GM18868 (cell line): Measurements from ENCODE around the gene PLAGL2.
"Not testable (repeated sequence)": the region's sequence is repeated elsewhere in the genome, so short reads cannot be mapped to it uniquely, and the experiment has no call there.

Experiments
- ATAC-seq: cut with Tn5 transposase; IDR thresholded peaks from one replicate; pipeline ENCODE4 v1.9.1; 2021; ENCODE audit warnings: mild to moderate bottlenecking, moderate library complexity; ENCODE audit not compliant: unreplicated experiment

The PLAGL2 gene

DNA sequence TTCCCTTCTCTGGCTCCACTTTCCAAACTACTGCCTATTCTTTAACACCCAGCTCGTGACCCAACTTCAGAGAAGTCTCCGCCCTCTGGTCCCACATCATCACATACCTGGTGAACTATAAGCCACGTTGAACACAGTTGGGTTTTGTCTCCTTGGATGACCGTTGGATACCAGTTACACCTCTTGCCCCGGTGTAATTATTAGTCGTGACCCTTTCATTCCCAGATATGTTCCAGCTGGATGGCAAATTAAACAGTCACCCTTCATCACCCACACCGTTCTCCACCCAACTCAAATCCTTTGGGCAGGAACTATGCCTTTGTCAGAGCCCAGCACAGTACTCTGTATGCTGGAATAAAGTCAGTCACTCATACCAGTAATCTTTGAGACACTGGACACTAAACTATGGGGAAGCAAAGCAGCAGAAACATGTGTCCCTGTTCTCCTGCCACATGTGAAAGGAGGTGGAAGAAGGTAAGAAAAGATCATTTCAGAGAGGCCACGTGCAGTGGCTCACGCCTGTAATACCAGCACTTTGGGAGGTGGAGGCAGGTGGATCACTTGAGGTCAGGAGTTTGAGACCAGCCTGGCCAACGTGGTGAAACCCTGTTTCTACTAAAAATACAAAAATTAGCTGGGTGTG lies 22.5 kb downstream of the PLAGL2 start:
- ATAC-seq = no peak

DNA sequence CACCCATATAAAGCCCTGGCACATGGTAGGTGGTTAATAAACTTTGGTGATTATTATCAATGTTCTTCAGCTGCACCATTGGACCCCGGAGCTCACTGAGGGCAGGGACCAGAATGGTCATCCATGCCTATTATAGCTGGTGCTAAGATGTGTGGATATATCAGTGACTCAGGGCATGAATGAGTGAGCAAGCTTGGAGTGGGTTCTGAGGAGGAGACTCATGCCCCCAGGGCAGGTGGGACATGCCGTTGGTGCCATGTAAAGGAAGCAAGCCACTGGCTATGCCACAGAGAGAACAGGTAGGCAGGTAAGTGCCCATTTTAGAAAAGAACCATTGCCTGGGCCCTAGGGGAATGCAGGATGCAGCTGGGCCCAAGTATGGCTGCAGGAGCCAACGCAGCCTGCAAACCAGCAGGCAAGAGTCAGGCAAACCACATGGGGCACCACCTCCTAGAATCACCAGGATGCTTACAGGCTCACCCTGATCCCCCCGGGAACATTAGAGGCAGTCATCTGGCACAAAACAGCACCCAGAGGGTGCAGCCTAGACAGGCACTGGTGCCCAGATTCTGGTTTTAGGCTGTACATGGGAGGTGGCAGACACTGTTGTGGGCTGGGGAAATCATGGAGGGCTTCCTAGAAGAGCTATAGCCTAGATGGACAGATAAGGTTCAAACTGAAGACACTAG lies 23.5 kb downstream of the PLAGL2 start:
- no peak for ATAC-seq

DNA sequence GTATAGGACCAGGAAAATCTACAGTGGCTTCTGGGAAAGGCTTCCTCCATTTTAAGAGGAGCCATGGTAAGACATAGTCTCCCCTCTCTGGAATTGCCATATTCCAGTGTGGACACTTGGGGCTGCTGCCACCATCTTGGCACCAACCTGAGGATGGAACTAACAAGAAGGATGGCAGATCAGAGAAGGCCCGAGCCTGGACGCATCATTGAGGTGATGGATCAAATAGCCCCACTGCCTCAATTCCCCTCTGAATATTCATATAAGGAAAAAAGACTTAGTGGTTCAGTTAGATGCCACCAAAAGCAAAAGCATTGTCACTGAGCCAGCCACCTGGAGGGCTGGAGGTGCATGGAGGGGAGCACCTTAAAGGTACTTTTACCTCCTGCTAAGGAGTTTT lies 25.9 kb downstream of the PLAGL2 start:
- ATAC-seq = no peak

DNA sequence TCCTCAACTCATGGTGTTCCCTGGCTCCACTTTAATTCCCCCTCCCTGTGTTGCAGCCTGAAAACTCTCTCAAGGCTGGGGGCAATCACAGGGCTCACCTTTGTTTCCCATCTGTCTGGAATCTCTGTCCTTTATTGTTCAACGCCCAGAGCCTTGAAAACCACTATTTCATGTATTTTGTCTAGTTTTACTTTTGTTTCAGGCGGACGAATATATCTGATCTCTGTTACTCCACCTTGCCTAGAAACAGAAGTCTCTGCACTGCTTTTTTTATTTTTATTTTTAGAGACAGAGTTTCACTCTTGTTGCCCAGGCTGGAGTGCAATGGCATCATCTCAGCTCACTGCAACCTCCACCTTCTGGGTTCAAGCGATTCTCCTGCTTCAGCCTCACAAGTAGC lies 27.6 kb downstream of the PLAGL2 start:
- no peak for ATAC-seq

DNA sequence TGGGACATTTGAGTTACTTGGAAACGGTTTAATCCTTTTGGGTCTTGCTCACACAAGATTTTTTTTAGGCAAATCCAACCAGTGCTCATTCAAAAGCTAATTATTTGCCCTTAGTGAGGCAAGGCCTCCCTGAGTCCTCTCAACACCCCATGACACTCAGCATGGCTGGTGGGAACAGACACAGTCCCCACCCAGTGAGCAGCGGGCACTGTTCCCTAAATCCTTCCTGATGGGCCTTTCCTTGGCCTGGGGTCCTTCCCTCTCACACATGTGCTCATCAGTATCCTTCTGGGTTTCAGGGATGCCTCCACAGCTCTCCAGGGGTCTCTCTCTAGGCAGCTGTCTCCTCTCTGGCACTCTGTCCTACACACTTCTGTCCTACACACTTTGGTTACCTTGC lies 28.0 kb downstream of the PLAGL2 start:
- ATAC-seq = no peak

DNA sequence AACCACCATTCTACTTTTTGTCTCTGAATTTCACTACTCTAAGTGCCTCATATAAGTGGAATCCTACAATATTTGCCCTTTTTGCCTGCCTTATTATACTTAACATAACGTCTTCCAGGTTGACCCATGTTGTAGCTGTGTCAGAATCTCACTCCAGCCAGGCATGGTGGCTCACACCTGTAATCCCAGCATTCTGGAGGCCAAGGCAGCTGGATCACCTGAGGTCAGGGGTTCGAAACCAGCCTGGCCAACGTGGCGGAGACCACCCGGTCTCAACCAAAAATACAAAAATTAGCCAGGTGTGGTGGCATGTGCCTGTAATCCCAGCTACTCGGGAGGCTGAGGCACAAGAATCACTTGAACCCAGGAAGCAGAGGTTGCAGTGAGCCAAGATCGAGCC lies 29.8 kb downstream of the PLAGL2 start:
- not testable (repeated sequence) for ATAC-seq

DNA sequence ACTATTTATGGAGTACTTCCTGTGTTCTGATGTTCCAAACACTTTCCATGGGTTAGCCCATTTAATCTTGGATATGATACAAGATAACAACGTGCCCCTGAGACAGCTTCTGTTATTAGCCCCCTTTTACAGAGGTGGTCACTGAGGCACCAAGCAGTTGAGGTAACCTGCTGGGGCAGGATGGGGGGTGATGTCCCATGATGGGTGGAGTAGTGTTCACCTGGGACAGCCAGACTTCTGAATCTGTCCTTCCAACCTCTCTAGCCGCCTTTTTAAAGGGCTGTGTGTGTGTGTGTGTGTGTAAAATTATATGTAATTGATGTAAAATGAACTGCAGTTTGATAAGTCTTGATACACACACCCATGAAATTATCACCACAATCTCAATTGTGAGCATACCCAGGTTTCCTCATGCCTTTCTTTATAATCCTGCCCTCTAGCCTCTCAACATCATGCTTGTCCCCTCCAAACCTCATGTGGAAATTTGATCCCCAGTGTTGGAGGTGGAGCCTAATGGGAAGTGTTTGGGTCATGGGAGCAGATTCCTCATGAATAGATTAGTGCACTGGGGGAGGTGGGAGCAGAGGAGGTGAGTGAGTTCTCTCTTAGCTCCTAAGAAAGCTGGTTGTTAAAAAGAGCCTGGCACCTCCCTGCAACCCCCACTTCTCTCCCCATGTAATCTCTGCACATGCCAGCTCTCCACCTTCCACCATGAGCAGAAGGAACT lies 39.2 kb downstream of the PLAGL2 start:
- no peak for ATAC-seq

DNA sequence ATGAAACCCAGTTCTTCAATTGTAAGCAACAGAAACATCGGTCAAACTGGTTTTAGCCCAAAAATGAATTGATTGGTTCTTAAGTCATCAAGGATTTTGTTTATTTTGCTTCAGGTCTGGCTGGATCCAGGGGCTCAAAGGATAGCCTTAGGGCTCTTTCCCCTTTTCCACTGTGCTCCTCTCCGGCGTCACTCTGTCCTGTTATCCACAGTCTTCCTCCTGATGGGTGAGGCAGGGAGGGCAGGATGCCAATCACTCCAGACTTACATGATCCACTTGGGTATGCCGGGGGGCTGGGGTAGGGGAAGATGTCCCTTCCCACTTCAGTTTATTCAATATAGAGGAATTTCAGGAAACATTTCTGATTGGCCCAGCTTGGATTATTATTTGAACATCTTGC lies 40.0 kb downstream of the PLAGL2 start:
- ATAC-seq = no peak

DNA sequence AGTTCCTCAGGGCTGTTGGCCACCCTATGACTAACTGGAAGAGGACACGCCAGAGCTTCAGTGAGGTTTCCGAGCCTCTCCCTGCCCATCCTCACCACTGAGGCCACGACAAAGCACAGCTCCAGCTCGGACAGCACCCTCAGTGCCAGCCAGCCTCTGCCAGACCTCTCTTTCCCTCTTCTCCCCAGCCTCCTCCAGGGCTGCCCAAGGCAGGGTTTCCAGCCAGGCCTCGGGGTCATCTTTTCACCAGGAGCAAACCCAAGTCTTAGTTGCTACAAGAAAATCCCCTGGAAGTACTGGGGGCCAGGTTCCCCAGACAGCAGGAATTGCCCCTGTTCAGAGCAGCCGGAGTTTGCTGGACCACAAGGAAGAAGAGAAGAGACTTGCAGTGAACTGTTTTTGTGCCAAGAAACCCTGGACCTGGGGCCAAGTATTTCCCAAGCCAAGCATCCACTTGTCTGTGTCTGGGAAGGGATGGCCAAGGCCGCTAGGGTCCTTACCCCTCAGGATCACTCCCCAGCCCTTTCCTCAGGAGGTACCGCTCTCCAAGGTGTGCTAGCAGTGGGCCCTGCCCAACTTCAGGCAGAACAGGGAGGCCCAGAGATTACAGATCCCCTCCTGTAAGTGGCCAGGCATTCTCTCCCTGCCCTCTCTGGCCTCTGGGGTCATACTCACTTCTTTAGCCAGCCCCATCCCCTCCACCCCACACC lies 41.6 kb downstream of the PLAGL2 start:
- ATAC-seq = no peak

DNA sequence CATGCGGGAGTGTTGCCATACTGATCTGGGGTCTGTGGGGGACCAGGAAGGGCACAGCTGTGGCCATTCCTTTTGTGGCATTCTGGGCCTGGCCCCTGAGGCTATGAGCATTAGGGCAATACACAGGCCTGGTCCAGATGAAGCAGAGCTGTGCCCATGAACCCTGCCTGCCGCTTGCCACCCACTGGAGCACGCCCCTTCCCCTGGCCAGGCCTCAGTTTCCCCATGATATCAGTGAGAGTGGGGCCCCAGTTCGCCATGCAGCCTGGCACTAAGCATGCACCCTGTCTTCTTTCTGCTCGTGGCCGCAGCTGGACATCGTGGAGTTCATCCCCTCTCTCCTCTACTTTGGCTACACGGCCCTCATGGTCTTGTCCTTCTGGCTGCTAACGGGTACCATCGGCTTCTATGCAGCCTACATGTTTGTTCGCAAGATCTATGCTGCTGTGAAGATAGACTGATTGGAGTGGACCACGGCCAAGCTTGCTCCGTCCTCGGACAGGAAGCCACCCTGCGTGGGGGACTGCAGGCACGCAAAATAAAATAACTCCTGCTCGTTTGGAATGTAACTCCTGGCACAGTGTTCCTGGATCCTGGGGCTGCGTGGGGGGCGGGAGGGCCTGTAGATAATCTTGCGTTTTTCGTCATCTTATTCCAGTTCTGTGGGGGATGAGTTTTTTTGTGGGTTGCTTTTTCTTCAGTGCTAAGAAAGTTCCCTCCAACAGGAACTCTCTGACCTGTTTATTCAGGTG lies 42.4 kb downstream of the PLAGL2 start:
- ATAC-seq = no peak

DNA sequence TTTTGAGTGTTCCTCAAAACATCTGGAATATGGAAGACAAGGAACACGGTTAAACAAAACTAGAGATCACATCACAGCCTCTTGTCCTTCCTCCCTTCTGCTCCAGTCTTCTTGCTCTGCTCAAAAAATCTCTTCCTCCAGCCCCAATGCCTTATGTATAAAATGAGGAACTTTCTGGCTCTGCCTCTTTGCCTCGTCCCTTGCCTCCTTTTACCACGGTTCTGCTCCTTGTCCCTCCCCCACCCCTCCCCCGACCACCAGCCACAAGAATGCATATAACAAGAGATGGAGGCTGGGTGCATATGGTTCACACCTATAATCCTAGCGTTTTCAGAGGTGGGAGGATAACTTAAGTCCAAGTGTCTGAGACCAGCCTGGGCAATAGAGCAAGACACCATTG lies 43.6 kb downstream of the PLAGL2 start:
- no peak for ATAC-seq

DNA sequence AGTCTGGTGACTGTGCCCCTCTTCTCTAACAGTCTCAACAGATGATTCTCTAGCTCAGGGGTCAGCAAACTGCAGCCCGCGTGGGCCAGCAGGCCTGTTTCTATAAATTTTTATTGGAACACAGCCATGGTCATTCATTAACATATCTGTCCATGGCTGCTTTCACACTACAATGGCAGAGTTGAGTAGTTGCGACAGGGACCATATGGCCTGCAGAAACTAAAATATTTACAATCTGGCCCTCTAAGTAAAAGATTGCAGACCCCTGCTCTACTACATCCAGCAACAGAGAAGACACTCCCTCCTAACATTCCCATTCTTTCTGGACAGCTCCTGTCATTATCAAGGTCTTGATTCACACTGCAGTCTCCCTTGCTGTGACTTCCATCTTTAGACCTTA lies 45.2 kb downstream of the PLAGL2 start:
- no peak for ATAC-seq

DNA sequence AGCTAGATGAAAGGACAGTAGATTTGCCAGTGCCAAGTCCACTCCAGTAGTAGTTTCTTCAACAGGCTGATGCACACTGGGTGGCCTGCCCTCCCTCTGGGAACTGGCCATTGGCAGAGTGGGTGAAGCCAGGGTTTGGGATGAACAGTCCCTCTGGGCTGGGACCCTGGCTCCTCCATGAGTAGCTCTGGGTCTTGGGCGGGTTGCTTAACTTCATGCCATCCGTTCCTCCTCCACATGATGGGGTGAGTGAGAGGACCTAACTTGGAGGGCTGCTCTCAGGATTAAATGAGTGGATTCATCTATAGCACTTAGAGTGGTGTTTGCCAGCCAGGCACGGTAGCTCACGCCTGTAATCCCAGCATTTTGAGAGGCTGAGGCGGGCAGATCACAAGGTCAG lies 47.2 kb downstream of the PLAGL2 start:
- ATAC-seq = no peak

DNA sequence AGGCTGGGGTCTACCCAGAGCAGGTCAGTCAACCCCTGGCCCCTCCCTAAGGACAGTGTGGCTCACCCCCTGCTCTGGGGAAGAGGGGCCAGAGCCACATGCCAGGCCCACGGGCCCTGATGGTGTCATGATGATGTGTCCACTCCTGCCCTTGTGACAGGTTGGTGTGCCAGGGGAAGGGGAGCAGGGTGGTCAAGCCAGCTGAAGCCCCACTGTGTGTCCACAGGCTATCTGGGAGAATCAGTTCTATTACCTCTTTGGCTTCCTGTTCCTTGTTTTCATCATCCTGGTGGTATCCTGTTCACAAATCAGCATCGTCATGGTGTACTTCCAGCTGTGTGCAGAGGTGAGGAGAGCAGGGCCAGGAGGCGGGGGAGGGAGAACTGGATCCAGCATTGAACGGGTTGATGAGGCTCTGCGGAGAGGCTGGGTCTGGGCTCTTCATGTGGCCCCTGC lies 47.7 kb downstream of the PLAGL2 start:
- ATAC-seq = no peak

DNA sequence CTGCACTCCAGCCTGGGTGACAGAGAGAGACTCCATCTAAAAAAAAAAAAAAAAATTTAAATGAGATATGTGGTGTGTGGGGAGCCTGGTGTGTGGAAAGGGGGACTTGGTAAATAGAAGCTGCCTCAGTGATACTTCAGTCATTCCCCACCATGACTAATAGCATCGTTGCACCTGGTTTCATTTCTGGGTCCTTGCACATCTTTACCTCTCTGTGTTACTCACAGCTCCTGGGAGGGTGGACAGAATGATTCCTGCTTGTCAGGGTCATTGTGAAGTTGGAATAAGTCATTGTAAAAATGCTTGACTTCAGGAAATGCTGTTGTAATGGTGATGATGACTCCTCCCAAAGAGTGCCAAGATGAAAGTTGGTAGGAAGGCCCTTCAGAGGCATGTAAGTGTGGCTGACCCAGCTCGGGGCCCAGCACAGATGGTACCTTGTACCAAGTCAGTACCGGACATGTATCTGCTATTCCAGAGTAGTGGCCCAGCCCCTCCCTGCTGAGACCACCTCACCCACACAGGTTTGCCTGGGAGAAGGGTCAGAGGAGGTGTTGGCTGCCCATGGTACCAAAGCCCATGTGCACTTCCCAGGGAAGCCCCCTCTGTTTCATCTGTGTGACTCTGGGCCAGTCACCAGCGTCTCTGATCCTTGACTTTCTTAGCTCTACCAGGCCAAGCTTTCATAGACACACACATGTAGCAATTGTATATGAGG lies 48.4 kb downstream of the PLAGL2 start:
- no peak for ATAC-seq

DNA sequence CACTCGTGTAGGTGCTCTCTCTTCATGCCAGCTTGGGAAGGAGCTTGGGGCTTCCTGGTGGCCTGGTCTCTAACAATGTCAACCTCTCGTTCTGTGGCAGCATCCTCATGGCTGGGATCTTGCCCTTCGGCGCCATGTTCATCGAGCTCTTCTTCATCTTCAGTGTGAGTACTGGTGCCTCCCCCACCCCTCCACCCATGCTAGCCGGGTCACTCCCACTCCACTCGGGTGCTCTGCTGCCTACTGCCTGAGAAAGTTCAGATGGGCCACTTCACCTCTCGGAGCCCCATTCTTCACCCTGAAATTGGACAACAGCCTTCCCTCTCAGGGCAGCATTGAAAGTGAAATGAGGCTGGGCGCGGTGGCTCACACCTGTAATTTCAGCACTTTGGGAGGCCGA lies 49.2 kb downstream of the PLAGL2 start:
- no peak for ATAC-seq

DNA sequence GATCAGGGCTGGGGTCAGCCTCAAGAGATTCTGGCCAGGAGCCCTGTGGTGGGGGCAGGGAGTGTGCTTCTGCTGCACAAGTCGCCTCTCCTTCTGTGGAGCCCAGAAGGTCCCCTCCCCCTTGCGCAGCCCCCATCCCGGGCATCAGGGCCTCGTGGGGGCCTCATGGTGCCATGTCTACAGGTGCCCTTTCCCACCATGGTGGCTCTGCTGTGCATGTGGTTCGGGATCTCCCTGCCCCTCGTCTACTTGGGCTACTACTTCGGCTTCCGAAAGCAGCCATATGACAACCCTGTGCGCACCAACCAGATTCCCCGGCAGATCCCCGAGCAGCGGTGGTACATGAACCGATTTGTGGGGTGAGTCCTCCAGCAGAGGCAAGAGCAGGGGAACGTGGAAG lies 49.9 kb downstream of the PLAGL2 start:
- no peak for ATAC-seq

DNA sequence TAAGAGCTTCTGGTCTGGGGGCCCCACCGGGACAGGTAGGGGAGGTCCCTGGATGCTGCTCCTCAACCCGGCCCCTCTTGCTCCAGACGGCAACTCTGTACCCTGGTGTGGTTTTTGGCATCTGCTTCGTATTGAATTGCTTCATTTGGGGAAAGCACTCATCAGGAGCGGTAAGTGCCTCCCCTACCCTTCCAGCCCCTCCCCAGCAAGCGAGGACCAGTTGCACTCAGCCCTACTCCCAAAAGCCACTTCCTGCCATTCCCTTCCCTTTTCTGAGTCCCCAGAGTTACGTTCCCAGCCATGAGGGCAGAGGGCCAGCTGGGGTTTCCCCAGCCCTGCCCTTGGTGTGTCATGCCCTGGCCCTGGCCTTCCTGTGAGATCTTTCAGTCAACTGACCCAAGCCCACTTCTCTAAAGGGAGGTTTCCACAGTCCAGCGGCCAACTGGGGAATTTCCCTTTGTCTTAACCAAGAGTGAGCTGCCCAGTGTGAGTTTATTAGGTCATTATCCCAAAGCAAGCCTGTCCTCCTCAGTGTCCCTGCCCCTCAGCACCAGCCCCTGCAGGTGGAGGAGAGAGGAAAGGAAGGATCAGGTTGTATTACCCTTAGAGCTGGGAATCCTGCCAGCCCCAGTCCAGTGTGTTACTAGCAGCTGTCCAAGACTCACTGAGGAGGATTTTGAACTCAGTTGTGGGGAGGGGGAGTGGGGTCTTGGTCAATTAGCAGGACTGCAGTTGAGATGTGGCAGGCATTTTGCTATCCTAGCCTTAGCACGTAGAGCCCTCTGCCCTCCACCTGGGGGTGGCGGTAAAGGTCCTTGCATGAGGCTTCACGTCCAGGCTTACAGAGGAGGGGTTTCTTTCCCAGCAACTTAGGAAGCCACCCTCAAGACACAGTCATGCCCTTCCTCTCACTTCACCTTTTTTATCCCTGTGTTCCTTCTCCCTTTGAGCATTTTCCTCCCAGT lies 52.2 kb downstream of the PLAGL2 start:
- ATAC-seq = no peak

DNA sequence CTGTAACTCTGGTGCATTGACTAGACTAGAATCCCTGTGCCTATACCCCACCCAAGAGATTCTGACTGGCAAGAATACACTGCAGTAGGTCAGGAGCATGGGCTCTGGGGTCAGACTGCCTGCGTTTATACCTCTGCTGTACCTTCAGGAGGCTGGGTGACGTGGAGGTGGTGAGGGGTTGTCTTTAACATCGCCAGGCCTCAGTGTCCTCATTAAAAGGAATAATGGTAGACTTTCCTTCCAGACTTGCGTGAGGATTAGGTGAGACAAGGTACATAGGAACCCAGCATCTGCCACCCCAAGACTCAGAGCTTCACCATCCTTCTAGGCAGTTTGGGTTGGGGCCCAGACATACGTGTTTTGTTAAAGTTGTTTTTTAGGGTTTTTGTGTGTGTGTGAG lies 53.8 kb downstream of the PLAGL2 start:
- no peak for ATAC-seq
